ENCODE data around the gene PAK6.

The PAK6 gene

DNA sequence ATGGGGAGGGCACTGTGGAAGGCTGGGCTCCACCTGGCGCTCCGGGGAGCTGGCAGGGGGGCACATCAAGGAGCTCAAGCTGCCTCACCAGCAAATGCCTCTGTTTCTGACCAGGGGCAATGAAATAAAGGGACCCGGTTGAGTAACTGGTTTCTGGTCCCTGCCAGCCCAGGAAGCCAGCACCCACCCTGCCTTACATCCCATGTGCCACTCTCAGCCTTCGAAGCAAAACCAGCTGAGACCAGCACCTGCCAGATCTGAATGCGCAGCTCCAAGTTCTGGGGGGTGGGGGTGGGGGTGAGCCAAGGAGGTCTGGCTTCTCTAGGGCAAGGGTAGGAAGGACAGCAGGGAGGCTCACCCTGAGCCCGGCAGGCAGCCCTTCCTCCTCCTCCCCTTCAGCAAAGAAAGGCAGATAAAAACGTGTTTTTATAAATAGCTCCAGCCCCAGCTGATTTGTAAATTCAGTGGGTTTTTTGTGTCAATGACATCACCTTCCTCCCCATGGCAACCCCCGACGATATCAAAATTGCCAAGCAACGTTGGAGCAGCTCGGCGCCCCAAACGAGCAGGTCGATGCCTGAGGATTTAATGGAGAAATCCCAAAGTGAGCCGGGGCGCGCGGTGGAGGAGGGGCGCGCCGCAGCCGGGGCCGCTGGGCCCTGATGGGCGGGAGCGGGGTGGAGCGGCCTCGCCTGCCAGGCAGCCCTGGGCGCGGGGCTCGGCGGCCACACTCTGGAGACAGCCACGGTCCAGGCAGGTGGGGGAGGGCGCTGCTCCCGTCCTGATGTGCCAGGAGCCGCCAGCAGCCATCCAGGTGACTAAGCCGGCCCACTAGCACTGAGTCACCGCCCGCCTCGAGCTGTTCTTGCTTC, at the start of gene PAK6:
PAK6 (plus strand) TSS at position 532 of the 872 bp plus-strand sequence. CDS start 25,723 bp downstream, outside the sequence.
- no peak within 1 kb of the TSS; the same call in 1 of the 2 replicates for H3K4me3 ChIP-seq (ENCODE audit: low read length)
- no peak for TF ChIP-seq ZNF274 (IDR thresholded peaks at IDR 0.05; ENCODE audit: low read depth, low read length)

DNA sequence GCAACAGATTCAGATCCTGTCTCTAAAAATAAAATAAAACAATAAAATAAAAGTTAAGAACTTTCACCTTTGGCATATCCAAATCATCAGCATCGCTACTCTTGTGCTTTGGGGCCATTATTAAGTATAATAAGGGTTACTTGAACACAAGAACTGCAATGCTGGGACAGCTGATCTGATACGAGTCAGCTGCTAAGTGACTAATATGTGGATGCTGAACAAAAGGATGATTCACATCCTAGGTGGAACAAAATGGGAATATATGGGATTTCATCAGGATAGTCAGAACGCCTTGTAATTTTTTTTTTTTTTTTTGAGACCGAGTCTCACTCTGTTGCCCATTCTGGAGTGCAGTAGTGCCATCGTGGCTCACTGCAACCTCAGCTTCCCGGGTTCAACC, 48.3 kb upstream of the PAK6 start:
- TF ChIP-seq ZNF274 (IDR thresholded peaks at IDR 0.05; ENCODE audit: low read depth, low read length), result no peak

DNA sequence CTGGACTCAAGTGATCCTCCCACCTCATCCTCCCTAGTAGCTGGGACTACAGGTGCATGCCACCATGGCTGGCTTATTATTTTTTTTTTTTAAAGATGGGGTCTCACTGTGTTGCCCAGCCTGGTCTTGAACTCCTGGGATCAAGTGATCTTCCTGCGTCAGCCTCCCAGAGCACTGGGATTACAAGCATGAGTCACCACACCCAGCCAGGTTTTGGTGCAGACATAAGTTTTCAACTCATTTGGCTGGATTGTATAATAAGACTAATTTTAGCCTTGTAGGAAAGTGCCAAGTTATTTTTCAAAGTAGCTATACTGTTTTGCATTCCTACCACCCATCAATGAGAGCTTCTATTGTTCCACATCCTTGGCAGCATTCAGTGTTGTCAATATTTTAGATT, 45.9 kb upstream of the PAK6 start:
- TF ChIP-seq ZNF274 (IDR thresholded peaks at IDR 0.05; ENCODE audit: low read depth, low read length), result no peak
- H3K4me3 ChIP-seq (ENCODE audit: low read length), result no peak overlapping the region

More for the DNA sequence above, 48.3 kb upstream of the PAK6 start:
- no peak overlapping the region for H3K4me3 ChIP-seq (ENCODE audit: low read length)

DNA sequence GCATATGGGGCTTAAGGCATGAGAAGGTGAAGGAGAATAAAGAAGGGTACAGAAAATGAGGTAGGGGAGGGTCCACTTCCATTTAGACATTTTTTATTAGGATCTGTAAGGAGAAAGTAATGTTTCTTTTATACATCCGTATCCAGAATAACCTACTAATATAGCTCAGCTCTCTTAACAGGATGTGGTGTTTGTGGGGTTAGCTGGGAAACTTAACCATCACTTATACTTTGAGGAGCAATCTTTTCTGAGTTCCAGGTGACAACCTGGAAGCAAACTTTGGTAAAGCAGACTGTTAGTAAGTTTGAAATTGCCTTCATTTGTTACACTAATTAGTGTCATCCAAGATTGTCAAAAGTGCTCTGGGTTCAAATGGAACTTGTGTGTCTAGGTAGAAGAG, 41.4 kb upstream of the PAK6 start:
- H3K4me3 ChIP-seq (ENCODE audit: low read length), result no peak overlapping the region
- TF ChIP-seq ZNF274 (IDR thresholded peaks at IDR 0.05; ENCODE audit: low read depth, low read length), result no peak

DNA sequence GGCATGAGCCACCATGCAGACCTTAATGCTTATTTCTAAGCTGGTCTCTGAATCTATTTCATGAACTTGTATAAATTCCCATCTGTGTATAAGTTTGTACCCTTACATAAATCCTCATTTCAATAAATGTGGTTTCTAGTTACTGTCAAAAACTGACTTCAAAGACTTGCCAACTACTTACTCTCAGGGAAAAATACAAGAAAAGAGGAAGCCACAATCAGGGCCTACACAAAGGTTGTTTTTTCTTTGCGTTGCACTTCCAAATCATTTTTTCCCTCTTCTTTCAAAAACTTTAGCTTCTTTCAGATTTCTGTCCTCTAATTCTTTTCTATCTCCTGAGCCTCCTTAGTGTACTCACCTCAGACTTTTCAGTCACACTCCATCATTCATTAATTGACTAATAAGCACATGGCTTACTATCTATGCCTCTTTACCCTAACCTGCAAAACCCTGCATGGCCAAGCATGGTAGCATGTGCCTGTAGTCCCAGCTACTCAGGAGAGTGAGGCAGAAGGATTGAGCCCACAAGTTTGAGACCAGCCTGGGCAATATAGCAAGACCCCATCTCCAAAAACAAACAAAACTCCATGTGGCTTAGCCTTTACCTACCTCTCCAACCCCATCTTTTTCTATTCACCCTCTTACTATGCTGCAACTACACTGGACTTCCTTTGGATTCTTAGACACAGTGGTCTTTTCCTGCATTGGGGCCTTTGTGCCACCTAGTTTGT, 40.3 kb upstream of the PAK6 start:
- no peak for TF ChIP-seq ZNF274 (IDR thresholded peaks at IDR 0.05; ENCODE audit: low read depth, low read length)
- no peak overlapping the region for H3K4me3 ChIP-seq (ENCODE audit: low read length)

DNA sequence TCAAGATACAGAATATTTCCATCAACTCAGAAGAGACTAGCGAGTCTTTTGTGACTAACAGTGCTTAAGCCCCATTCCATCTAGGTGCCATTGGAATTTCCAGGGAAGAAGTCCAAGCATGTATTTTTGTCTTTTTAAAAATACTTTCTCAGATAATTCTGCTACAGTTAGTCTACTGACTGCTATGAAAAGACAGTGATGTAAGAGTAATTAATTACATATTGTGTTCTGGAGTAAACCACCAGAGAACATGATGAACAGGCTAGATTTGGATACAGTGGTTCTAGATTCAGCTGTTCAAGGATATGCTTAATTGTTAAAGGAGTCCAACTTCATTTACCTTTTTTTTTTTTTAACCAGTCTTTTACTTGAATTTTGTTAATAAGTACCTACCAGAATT, 34.8 kb upstream of the PAK6 start:
- H3K4me3 ChIP-seq (ENCODE audit: low read length), result no peak overlapping the region
- no peak for TF ChIP-seq ZNF274 (IDR thresholded peaks at IDR 0.05; ENCODE audit: low read depth, low read length)

DNA sequence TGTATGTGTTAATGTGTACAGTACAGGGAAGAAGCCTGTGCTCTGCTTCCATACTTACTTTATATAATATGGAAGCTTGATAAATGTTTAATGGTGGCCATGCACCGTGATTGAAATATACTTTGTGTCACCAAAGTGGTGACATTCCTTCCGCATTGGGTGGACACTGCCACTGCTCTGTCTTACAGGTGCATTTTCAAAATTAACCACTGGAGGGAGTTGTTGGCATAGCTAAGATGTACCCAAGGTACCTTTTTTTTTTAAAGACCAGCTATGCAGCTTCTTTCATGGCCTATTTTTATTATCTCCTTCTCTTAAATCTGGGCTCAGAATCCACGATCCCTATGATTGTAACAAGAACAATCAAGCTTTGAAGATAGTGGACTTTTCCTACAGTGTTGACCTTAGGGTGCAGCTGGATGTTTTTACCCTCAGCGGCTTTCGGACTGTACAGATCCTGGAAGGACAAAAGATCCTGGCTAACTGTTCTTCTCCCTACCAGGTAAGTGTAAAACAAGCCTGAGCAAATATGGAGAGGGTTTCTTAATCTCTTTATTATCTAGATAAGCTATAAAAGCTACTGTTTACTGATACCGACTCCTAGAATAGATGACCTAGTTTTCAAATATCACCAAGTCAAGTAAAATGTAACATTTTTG, 21.6 kb upstream of the PAK6 start:
- no peak for TF ChIP-seq ZNF274 (IDR thresholded peaks at IDR 0.05; ENCODE audit: low read depth, low read length)
- no peak overlapping the region for H3K4me3 ChIP-seq (ENCODE audit: low read length)

DNA sequence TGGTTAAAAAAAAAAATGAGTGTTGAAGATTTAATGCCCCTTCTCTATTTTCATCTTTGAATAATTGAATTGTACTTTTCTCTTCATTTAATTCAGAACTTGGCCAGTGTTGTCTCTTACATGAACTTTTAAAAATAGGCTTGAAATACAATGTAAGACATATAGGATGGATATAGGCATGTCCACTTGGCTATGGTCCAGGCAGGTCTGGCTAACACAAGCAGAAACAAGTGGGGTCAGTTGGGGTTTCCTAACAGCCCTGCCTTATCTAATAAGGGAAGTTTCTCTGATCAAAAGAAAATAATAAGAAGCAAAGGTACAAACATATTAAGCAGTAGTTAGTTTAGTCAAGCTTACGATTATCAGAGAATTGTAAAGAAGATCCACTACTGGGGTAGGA, 19.1 kb upstream of the PAK6 start:
- TF ChIP-seq ZNF274 (IDR thresholded peaks at IDR 0.05; ENCODE audit: low read depth, low read length), result no peak
- H3K4me3 ChIP-seq (ENCODE audit: low read length), result no peak overlapping the region

DNA sequence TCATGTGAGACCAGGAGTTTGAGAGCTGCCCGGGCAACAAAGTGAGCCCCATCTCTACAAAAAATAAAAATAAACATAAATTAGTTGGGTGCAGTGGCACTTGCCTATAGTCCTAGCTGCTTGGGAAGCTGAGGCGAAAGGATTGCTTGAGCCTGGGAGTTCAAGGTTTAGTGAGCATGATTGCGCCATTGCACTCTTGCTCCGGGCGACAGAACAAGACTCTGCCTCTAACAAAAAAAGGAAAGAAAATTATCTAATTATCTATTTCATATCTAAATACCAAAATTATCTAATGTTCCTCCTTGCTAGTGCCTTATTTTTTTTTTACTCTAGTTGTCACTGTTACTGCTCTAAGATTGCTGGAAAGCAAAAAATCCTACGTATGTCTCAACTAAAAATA, 16.7 kb upstream of the PAK6 start:
- H3K4me3 ChIP-seq (ENCODE audit: low read length), result no peak overlapping the region
- no peak for TF ChIP-seq ZNF274 (IDR thresholded peaks at IDR 0.05; ENCODE audit: low read depth, low read length)

DNA sequence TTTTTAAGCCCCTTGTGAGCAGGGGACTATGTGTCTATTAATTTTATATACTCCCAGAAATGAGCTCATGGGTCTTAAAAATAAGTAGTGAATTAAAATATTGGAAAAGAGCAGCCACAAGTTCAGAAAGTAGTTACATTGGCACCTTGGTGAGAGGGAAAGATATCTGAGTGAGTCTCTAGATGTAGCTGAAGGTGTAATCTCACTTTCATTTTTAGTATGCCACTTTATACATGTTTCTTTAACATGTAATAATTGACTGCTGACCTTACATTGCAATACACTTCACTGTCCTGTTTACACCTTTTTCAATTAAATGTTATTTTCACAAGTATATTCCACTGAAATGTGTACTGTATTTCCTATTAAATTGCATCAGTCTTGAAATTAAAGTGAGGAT, 12.1 kb upstream of the PAK6 start:
- TF ChIP-seq ZNF274 (IDR thresholded peaks at IDR 0.05; ENCODE audit: low read depth, low read length), result no peak

DNA sequence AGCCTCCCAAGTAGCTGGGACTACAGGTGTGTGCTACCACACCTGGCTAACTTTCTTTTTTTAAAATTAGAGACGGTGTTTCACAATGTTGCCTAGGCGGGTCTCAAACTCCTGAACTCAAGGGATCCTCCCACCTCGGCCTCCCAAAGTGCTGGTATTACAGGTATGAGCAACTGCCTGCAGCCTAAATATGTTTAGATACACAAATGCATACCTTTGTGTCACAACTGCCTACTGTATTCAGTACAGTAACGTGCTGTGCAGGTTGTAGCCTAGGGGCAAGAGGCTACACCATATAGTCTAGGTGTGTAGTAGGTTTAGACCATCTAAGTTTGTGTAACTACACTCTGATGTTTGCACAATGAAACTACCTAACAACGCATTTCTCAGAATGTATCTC, 9.5 kb upstream of the PAK6 start:
- H3K4me3 ChIP-seq (ENCODE audit: low read length), result no peak overlapping the region
- TF ChIP-seq ZNF274 (IDR thresholded peaks at IDR 0.05; ENCODE audit: low read depth, low read length), result no peak

More for the DNA sequence above, 12.1 kb upstream of the PAK6 start:
- no peak overlapping the region for H3K4me3 ChIP-seq (ENCODE audit: low read length)

DNA sequence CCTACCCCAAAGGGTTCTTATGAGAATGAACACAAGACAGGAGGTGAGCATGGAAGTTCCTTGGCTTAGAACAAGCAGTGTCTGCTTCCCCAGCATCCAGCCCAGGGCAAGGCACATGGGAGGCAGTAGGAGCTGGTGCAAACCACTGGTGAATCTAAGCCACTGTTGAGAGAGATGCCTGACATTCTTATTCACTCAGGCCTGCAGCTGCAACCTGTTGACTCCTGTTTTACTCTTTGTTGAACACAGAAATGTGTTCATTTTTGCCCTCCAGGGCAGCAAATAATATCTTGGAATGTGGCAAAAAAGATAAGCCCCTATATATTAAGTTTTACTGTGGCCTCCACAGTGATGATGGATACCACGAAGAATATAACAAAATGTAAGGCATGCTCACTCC, 8.9 kb upstream of the PAK6 start:
- no peak overlapping the region for H3K4me3 ChIP-seq (ENCODE audit: low read length)
- TF ChIP-seq ZNF274 (IDR thresholded peaks at IDR 0.05; ENCODE audit: low read depth, low read length), result no peak

DNA sequence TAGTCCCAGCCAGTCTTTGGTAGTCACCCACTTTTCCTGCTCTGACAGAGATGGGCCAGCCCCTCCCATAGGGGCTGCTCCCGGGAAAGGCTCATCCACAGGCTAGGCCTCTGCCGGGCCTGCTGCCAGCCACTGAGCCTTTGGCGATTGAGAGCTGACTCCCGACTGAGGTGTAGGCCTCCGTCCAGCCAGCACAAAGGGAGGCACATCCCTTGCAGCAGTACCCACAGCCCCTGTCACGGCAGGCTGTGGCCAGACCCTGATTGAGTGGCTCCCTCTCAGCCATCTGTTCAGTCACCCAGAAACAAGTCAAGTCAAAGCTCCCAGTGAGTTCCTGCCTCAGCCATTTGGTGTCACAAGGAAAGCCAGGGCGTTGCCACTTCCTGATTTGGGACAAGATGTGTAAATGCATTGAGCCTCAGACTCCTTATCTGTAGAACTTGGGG, 6.2 kb upstream of the PAK6 start:
- no peak for TF ChIP-seq ZNF274 (IDR thresholded peaks at IDR 0.05; ENCODE audit: low read depth, low read length)
- H3K4me3 ChIP-seq (ENCODE audit: low read length), result no peak overlapping the region

DNA sequence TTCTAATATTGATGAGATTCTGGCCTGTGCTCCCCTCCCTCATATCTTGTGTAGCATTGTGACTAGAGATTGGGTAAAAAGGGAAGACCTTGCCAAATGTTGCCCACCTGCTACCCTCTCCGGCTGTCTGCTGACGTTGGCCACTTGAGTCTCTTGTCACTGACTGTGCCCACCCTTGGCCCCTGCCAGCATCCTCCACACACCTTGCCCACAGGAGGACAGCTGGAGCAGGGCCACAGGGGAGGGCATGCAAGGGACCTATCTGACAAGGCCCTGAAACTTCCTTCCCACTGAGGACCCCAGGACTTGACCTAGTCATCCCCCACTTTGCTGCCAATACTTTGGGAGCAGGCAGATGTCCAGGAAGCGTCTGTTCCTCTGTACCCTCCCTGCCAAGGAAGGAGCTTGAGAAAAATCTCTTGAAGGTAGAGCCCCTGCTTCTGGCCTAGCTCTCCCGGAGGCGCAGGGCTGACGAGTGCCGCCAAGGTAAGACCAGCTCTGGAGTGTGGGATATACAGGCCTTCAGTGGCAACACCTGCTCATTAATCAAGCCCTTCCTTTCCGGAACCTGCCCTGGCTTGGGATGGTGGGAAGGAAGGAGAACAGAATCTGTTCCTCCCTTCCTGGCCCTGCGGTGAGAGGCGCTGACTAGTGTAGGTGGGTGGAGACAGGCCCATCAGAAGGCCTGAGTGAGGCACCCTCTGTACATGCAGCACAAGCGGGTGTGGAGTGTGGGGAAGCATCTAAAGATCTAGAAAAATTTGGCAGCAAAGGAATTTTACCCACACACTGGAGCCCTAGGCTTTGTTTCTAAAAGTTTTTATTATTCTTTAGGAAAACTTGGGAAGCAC, 4.9 kb upstream of the PAK6 start:
- no peak overlapping the region for H3K4me3 ChIP-seq (ENCODE audit: low read length)
- no peak for TF ChIP-seq ZNF274 (IDR thresholded peaks at IDR 0.05; ENCODE audit: low read depth, low read length)

Data from GM08714 (cell line).